GM12878 (cell line): ENCODE measurements around the gene GREM1. TPM values are rescaled to one million over a fixed set of nuclear protein-coding genes. Genes with fewer than 3 reads are reported as not detected.

Experiments
- ATAC-seq: fragments of 200-7000 bp; cut with Tn5 transposase; 3 replicates; pipeline ENCODE4 v1.9.1; 2020; ENCODE audit warnings: mild to moderate bottlenecking, moderate library complexity
- BruUV-seq: library from RNA; stranded (reverse); fragments of 400-500 nt; replicated peaks from 2 replicates; lab custom pipeline; 2021; lab: Mats Ljungman, UMichigan
- CTCF ChIA-PET: fragments of 300-600 bp; sonication (Branson Sonifier 250); formaldehyde crosslinking; extraction: SDS; loops from one replicate; lab custom pipeline; 2021; ENCODE audit warnings: inconsistent platforms; lab: Yijun Ruan, JAX
- POLR2A ChIA-PET: fragments of 350-600 bp; formaldehyde crosslinking; extraction: SDS; loops from one replicate; lab custom pipeline; 2021; ENCODE audit warnings: inconsistent platforms; lab: Charles Lee
- RAD21 ChIA-PET: fragments of 300-600 bp; sonication (Branson Sonifier 250); formaldehyde crosslinking; loops from one replicate; lab custom pipeline; 2023; ENCODE audit warnings: antibody characterized with exemption; ENCODE audit not compliant: unreplicated experiment; lab: Charles Lee
- SMC1A ChIA-PET: fragments of 300-600 bp; sonication (Branson Sonifier 250); formaldehyde crosslinking; loops from one replicate; lab custom pipeline; 2023; ENCODE audit not compliant: unreplicated experiment, uncharacterized antibody; lab: Charles Lee
- DNase-seq: peaks from one replicate; pipeline ENCODE4 v3.0.0-alpha.2; 2011; ENCODE audit warnings: low read depth, low spot score
- FAIRE-seq: peaks from 3 replicates; lab custom pipeline; 2011; peaks lifted over from hg19 to GRCh38; lab: Jason Lieb, UNC
- H2AFZ ChIP-seq: 2 replicates; pipeline ENCODE4 v1.6.0; 2011; ENCODE audit warnings: low read depth, low read length, control low read depth; ENCODE audit not compliant: control insufficient read depth
- H3K27ac ChIP-seq: 2 replicates; pipeline ENCODE4 v1.5.1; 2011; ENCODE audit warnings: control low read depth; ENCODE audit not compliant: control insufficient read depth, insufficient read depth
- H3K27me3 ChIP-seq, 2 experiments: replicated peaks in 1 of 2; 2 replicates each; pipeline versions ENCODE4 v1.6.0 to v1.6.1; 2011; ENCODE audit warnings: low read length in 1 of 2; ENCODE audit not compliant: control insufficient read depth in 2 of 2, insufficient read depth in 2 of 2
- H3K36me3 ChIP-seq, 2 experiments: 2 replicates each; pipeline ENCODE4 v1.5.1; 2011; ENCODE audit warnings: low read length in 1 of 2; ENCODE audit not compliant: control insufficient read depth in 2 of 2, insufficient read depth in 2 of 2
- H3K4me1 ChIP-seq: 2 replicates; pipeline ENCODE4 v1.6.1; 2011; ENCODE audit warnings: mild to moderate bottlenecking, low read length, moderate library complexity, mixed read lengths; ENCODE audit not compliant: control insufficient read depth, insufficient read depth
- H3K4me2 ChIP-seq: 2 replicates; pipeline ENCODE4 v1.6.0; 2011; ENCODE audit warnings: control low read depth; ENCODE audit not compliant: control insufficient read depth, insufficient read depth
- H3K4me3 ChIP-seq: fragments of 200-600 bp; sonication (generic); 2 replicates; pipeline ENCODE4 v1.5.1; 2016
- H3K79me2 ChIP-seq: 2 replicates; pipeline ENCODE4 v1.6.0; 2011; ENCODE audit warnings: low read length; ENCODE audit not compliant: control insufficient read depth, insufficient read depth
- H3K9ac ChIP-seq: 2 replicates; pipeline ENCODE4 v1.8.0; 2011; ENCODE audit warnings: low read length, control low read depth, mixed read lengths; ENCODE audit not compliant: control insufficient read depth, insufficient read depth
- H3K9me3 ChIP-seq: replicated peaks from 3 replicates; pipeline ENCODE4 v1.5.1; 2011; ENCODE audit warnings: mild to moderate bottlenecking, low read length; ENCODE audit not compliant: control insufficient read depth, insufficient read depth
- H4K20me1 ChIP-seq: 2 replicates; pipeline ENCODE4 v1.6.0; 2011; ENCODE audit not compliant: control insufficient read depth, insufficient read depth
- CBX3 ChIP-seq: fragments of 200-600 bp; sonication (generic); IDR thresholded peaks from 2 replicates; pipeline ENCODE4 v1.6.1; 2016; ENCODE audit warnings: low read depth, borderline replicate concordance
- CHD1 ChIP-seq: IDR thresholded peaks from 2 replicates; pipeline ENCODE4 v1.6.1; 2012; ENCODE audit warnings: low read depth, low read length, improper control_type of control experiment
- CREB1 ChIP-seq: IDR thresholded peaks from 2 replicates; pipeline ENCODE4 v1.6.1; 2012; ENCODE audit warnings: low read depth, mild to moderate bottlenecking, inconsistent platforms
- HCFC1 ChIP-seq: fragments of 150-350 bp; IDR thresholded peaks from 2 replicates; pipeline ENCODE4 v1.6.1; 2014; ENCODE audit warnings: low read length
- MYC ChIP-seq: IDR thresholded peaks from 2 replicates; pipeline ENCODE4 v1.6.1; 2011; ENCODE audit warnings: mild to moderate bottlenecking, low read length, moderate library complexity, inconsistent platforms; ENCODE audit not compliant: insufficient read depth, insufficient replicate concordance, insufficient read length, severe bottlenecking
- NR2C1 ChIP-seq: fragments of 450-650 bp; IDR thresholded peaks from 2 replicates; pipeline ENCODE4 v1.6.1; 2017; ENCODE audit warnings: antibody characterized with exemption, mild to moderate bottlenecking, moderate library complexity
- PAX5 ChIP-seq: IDR thresholded peaks from 2 replicates; pipeline ENCODE4 v1.6.1; 2011; ENCODE audit warnings: low read depth, low read length, borderline replicate concordance
- PML ChIP-seq: IDR thresholded peaks from 2 replicates; pipeline ENCODE4 v1.6.1; 2012; ENCODE audit warnings: low read length, inconsistent platforms
- RAD51 ChIP-seq: fragments of 450-650 bp; IDR thresholded peaks from 2 replicates; pipeline ENCODE4 v1.6.1; 2016; ENCODE audit warnings: moderate library complexity, mild to moderate bottlenecking, inconsistent platforms
- SIX5 ChIP-seq: IDR thresholded peaks from 2 replicates; pipeline ENCODE4 v1.6.1; 2011; ENCODE audit warnings: mild to moderate bottlenecking, low read depth, low read length, moderate library complexity; ENCODE audit not compliant: severe bottlenecking
- SUPT20H ChIP-seq: IDR thresholded peaks from 2 replicates; pipeline ENCODE4 v1.6.1; 2011; ENCODE audit warnings: low read depth, mild to moderate bottlenecking, low read length, moderate library complexity, borderline replicate concordance; ENCODE audit not compliant: control insufficient read depth
- ZNF217 ChIP-seq: fragments of 450-650 bp; IDR thresholded peaks from 2 replicates; pipeline ENCODE4 v1.6.1; 2017; ENCODE audit warnings: antibody characterized with exemption, mild to moderate bottlenecking
- ZNF274 ChIP-seq: IDR thresholded peaks from one replicate; pipeline ENCODE4 v1.8.0; 2011; ENCODE audit not compliant: insufficient read length, insufficient read depth
- WGBS: methylation state at CpG from one replicate; pipeline ENCODE4 v1.1.6; 2016; ENCODE audit warnings: low lambda C conversion rate; ENCODE audit not compliant: insufficient replicate concordance, insufficient coverage; ENCODE audit errors: missing lambda C conversion rate; 5-methylcytosine and 5-hydroxymethylcytosine counted together
- in situ Hi-C: fragments of 300-500 bp; cut with MboI; formaldehyde crosslinking; loops from 9 replicates; pipeline ENCODE4 v1.14.3; 2018; ENCODE audit warnings: mixed read lengths
- intact Hi-C: fragments of 100-400 bp; cut with micrococcal nuclease; formaldehyde crosslinking; loops from one replicate; pipeline ENCODE4 v1.14.2; 2022; ENCODE audit not compliant: unreplicated experiment
- polyA plus RNA-seq, 11 experiments: library from polyadenylated mRNA; depleted of rRNA in 4 of 11; unstranded in 6 of 11; stranded (reverse) in 5 of 11; fragments of >200 nt; fragmentation: Nextera tagmentation in 4 of 11; fragmentation: Illumina TruSeq in 1 of 11; extraction: Ambion mirVana in 4 of 11; extraction: Trizol in 1 of 11; gene quantifications; 1 replicate in 1 of 11; 2 replicates in 10 of 11; pipeline versions ENCODE4 v1.2.1 to v1.2.3, GENCODE V29; 2011 to 2016; ENCODE audit warnings: inconsistent platforms in 2 of 11, missing spikeins in 2 of 11, low read depth in 1 of 11
- total RNA-seq, 4 experiments: library from RNA; depleted of rRNA in 3 of 4; stranded (reverse); fragments of >200 nt in 3 of 4; fragmentation: Illumina TruSeq in 1 of 4; extraction: Trizol in 1 of 4; gene quantifications; 2 replicates each; pipeline versions ENCODE4 v1.2.1 to v1.2.3, GENCODE V29; 2013 to 2021
- TF ChIP-seq, protein P1 (sequence below): fragments of 450-650 bp; IDR thresholded peaks from 2 replicates; pipeline ENCODE4 v1.6.1; 2017; ENCODE audit warnings: mild to moderate bottlenecking, moderate library complexity

GREM1 gene
- total and polyA plus RNA-seq, 10 of the 15 experiments (the other 5 are each of a cell fraction or from before 2014, with no cell fraction given): 0.08 to 0.36 (median 0.08) TPM; not detected in 7

DNA sequence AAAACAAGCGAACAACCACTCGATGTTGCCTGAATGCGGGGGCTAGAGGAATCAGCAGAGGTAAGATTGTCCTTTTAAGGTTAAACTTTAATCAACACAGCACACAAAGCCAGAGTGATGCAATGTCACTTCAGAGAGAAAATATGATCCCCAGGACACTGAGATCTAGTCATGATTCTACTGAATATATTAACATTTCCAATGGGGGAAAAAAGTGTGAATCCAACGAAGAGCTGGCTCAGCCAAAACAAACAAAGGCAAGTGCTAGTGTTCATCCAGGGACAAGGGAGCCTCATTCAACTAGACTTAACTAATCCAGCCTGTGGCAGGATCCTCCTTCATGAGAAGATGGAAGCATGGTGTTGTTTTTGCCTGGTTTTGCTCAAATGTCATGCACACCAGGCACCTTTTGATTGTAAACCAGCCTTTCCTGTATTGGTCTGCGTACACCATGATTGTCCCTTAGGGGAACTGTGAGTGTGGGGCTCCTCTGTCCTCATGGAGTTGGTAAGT lies 40.5 kb upstream of the GREM1 start:
- no peaks in the 10 kb centered on the region for H3K79me2 ChIP-seq
- DNase-seq (no peak), ATAC-seq (no peak)
- ChIA-PET CTCF (interaction anchor here (0.8 to 3.7 kb wide), 2 partner anchors 15 to 26 kb away, joined by 4 to 16 read pairs; no protein-coding TSS in a partner anchor), RAD21 (interaction anchor here (1.0 kb wide), 1 partner anchor 317 kb away, joined by 3 read pairs; no protein-coding TSS in a partner anchor)
- in situ Hi-C loops: no loop called here
- H3K27ac ChIP-seq: no peak overlapping the region
- no peaks in the 10 kb centered on the region for H3K9me3 ChIP-seq
- TF ChIP-seq CREB1: no peak
- TF ChIP-seq ZNF274: no peak
- no peak for TF ChIP-seq CBX3
- TF ChIP-seq, all 136 proteins: peak for 0
- no peak overlapping the region for H3K4me3 ChIP-seq
- no peak overlapping the region for H3K4me2 ChIP-seq
- BruUV-seq: no TSS peak
- H3K9ac ChIP-seq: no peak overlapping the region
- 98% methylated on average over 5 of the region's 5 CpGs for WGBS
- H3K36me3 ChIP-seq: no peaks in the 10 kb centered on the region
- no peaks in the 10 kb centered on the region for H3K4me1 ChIP-seq
- SMC1A ChIA-PET: no interaction called here
- no peak overlapping the region for H2AFZ ChIP-seq
- no peak for FAIRE-seq
- peaks cover 0 to 2% of the 10 kb centered on the region in 2 experiments; a peak in 1 of 4 replicates for H3K27me3 ChIP-seq
- POLR2A ChIA-PET: no interaction called here
- intact Hi-C loops: no loop called here
- H4K20me1 ChIP-seq: no peaks in the 10 kb centered on the region

DNA sequence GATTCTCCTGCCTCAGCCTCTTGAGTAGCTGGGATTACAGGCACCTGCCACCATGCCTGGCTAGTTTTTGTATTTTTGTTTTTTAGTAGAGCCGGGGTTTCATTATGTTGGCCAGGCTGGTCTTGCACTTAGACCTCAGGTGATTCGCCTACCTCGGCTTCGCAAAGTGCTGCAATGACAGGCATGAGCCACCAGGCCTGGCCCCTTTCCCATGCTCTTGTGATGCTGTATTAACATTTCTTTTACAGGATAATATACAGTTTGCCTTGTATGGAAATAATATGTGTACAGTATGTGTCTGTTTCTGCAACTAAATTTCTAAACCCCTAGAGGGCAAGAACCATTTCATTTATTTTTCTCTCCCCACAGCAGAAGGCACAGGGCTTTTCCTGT lies 38.5 kb upstream of the GREM1 start:
- in situ Hi-C loops: no loop called here
- POLR2A ChIA-PET: no interaction called here
- no peaks in the 10 kb centered on the region for H3K36me3 ChIP-seq
- intact Hi-C loops: no loop called here
- H3K27ac ChIP-seq: no peak overlapping the region
- no peak overlapping the region for H3K4me2 ChIP-seq
- 97% methylated on average over 4 of the region's 4 CpGs for WGBS
- RAD21 ChIA-PET: no interaction called here
- H3K4me1 ChIP-seq: peaks cover 3% of the 10 kb centered on the region; the same call in 1 of the 2 replicates
- FAIRE-seq (no peak), DNase-seq (no peak), ATAC-seq (no peak)
- CTCF ChIA-PET: no interaction called here
- no TSS peak for BruUV-seq
- H3K9me3 ChIP-seq: no peaks in the 10 kb centered on the region
- H3K4me3 ChIP-seq: no peak overlapping the region
- H2AFZ ChIP-seq: no peak overlapping the region
- peaks cover 0 to 2% of the 10 kb centered on the region in 2 experiments; a peak in 1 of 4 replicates for H3K27me3 ChIP-seq
- no peak overlapping the region for H3K9ac ChIP-seq
- SMC1A ChIA-PET: interaction anchor here (1.5 kb wide), 1 partner anchor 10 kb away, joined by 4 read pairs; no protein-coding TSS in a partner anchor
- H3K79me2 ChIP-seq: no peaks in the 10 kb centered on the region
- no peaks in the 10 kb centered on the region for H4K20me1 ChIP-seq
- TF ChIP-seq SIX5 (no peak), PAX5 (no peak), HCFC1 (no peak), ZNF217 (no peak), CHD1 (no peak), RAD51 (no peak), SUPT20H (no peak), MYC (no peak), NR2C1 (no peak), PML (no peak)
- TF ChIP-seq, protein P1, sequence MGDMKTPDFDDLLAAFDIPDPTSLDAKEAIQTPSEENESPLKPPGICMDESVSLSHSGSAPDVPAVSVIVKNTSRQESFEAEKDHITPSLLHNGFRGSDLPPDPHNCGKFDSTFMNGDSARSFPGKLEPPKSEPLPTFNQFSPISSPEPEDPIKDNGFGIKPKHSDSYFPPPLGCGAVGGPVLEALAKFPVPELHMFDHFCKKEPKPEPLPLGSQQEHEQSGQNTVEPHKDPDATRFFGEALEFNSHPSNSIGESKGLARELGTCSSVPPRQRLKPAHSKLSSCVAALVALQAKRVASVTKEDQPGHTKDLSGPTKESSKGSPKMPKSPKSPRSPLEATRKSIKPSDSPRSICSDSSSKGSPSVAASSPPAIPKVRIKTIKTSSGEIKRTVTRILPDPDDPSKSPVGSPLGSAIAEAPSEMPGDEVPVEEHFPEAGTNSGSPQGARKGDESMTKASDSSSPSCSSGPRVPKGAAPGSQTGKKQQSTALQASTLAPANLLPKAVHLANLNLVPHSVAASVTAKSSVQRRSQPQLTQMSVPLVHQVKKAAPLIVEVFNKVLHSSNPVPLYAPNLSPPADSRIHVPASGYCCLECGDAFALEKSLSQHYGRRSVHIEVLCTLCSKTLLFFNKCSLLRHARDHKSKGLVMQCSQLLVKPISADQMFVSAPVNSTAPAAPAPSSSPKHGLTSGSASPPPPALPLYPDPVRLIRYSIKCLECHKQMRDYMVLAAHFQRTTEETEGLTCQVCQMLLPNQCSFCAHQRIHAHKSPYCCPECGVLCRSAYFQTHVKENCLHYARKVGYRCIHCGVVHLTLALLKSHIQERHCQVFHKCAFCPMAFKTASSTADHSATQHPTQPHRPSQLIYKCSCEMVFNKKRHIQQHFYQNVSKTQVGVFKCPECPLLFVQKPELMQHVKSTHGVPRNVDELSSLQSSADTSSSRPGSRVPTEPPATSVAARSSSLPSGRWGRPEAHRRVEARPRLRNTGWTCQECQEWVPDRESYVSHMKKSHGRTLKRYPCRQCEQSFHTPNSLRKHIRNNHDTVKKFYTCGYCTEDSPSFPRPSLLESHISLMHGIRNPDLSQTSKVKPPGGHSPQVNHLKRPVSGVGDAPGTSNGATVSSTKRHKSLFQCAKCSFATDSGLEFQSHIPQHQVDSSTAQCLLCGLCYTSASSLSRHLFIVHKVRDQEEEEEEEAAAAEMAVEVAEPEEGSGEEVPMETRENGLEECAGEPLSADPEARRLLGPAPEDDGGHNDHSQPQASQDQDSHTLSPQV: no peak
